Stimulated activated CD4-positive, alpha-beta T cell treated with anti-CD3 and anti-CD28 coated beads, Interleukin-4, amount 100 ng/mL, for 48 hours (primary cell): ENCODE results near the gene GNG7.
"Not testable (repeated sequence)": the region's sequence is repeated elsewhere in the genome, so short reads cannot be mapped to it uniquely, and the experiment has no call there.

Source experiments
- DNase-seq, 2 donors: peaks; one replicate each; pipeline ENCODE4 v3.0.0-alpha.2; 2020; ENCODE audit warnings: low read depth in 2 of 2

Gene GNG7

GRCh38 chr19:2622371-2622961 lies 80.0 kb downstream of the GNG7 start:
- not testable (repeated sequence) for DNase-seq

GRCh38 chr19:2619076-2619475 lies 83.4 kb downstream of the GNG7 start:
- DNase-seq: no peak

DNA sequence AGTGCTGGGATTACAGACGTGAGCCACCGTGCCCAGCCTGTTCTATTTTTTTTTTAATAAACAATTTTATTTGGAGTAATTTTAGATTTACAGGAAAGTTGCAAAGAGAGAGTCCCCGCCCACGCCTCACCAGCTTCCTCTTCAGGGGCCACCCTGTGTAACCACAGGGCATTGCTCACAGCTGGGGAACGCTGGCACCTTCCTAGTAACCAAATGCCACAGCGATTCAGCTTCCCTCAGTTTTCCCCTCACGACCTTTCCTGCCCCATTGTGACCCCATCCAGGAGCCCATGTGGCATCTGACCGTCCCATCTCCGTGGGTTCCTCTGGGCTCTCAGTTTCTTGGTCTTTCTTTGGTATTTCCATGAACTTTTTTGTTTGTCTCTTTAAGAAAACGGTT lies 83.9 kb downstream of the GNG7 start:
- peak; percentile 65 to 72 for DNase-seq

DNA sequence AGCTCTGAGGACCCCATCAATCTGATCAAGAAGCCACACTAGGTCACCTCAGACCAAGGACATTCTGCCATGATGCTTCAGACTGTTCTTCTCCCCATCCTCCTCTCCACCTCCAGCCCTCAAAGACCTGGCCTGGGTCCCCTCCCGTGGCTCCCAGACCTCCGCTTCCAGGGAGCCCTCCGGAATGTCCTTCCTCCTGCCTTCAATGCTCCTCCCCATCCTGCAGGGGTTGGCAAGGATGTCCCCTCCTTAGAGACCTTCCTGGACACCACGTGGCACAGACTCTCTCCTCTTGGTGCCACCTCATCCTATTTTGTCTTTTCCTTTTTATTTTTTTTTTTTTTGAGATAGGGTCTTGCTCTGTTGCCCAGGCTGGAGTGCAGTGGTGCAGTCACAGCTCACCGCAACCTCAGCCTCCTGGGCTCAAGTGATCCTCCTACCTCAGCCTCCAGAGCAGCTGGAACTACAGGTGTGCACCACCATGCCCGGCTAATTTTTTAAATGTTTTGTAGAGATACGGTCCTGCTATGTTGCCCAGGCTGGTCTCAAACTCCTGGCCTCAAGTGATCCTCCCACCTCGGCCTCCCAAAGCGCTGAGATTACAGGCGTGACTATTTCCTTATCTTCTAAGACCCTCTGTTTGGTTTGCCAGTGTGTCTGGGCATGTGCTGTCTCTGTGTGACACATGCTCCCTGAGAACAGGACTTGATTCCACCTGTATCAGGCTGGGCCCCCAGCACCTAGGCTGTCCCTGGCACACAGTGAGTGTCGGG lies 84.9 kb downstream of the GNG7 start:
- no peak for DNase-seq

DNA sequence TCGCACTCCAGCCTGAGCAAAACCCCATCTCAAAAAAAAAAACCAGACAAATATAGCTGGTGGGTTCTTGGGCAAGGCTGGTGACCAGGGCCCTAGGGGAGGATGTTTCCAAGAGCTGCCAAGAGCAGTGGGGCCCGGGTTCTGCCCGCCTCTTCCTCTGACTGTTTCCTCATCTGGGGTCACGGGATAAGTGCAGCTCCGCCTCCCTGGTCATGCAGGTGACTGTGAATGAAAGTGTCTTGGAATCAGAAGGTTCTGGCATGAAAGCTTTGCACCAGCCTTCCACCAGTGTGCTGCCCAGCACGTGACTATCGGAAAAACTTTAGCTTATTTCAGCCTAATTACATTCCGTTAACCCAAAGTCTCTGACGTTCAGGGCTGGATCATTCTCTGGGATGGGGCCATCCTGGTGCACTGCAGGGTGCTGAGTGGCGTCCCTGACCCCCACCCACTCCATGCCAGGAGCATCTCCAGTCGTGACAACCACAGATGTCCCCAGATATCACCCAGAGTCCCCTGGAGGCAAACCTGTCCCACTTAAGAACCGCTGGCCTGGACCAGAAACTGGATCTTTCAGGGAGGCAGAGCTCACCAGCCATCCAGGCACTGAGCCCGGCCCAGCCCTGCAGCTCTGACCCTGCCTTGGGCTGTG lies 85.6 kb downstream of the GNG7 start:
- DNase-seq: no peak

DNA sequence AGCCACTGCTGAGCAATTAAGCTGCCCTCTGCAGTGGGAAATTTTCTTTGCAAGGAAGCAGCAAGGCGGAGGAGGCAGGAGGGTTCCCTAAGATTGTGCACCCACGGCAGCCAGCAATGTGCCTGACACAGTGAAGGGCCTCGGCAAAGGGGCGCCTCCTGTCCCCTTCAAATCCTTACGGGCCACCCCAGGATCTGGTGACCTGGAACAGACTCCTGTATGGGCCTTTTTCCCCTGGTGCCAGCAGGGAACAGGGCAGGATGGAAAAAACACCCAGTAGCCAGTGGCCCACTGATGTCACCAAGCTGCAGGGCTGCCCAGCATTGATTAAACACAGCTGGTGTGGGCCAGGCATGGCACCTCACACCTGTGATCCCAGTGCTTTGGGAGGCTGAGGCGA lies 86.7 kb downstream of the GNG7 start:
- no peak for DNase-seq

GRCh38 chr19:2613507-2614295 lies 88.8 kb downstream of the GNG7 start:
- DNase-seq: peak in 1 of 2 donors; percentile 52

- no peak for DNase-seq
Measured at GRCh38 chr19:2612619-2613249, 89.8 kb downstream of the GNG7 start.

DNA sequence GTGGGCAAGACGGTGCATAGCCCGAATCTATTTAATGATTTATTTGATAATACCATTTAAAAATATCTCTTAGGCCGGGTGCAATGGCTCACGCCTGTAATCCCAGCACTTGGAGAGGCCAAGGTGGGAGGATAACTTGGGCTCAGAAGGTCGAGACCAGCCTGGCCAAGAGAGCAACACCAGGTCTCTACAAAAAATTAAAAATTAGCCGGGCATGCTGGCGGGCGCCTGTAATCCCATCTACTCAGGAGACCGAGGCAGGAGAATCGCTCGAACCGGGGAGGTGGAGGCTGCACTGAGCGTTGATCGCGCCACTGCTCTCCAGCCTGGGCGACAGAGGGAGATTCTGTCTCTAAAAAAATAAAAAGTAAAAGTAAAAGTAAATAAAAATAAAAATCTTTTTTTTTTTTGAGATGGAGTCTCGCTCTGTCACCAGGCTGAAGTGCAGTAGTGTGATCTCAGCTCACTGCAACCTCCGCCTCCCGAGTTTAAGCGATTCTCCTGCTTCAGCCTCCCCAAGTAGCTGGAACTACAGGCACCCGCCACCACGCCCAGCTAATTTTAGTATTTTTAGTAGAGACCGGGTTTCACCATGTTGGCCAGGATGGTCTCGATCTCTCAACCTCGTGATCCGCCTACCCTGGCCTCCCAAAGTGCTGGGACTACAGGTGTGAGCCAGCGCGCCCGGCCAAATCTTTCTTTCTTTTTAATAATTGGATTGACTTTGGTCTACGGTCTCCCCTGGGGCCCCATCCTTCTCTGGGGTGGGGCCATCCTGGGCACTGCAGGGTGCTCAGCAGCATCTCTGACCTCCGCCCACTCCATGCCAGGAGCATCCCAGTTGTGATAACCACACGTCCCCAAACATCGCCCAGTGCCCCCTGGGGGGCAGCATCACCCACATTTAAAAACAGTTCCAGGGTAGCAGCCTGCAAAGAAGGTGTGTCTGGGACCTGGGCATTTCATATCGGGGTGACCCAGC lies 90.7 kb downstream of the GNG7 start:
- no peak for DNase-seq

DNA sequence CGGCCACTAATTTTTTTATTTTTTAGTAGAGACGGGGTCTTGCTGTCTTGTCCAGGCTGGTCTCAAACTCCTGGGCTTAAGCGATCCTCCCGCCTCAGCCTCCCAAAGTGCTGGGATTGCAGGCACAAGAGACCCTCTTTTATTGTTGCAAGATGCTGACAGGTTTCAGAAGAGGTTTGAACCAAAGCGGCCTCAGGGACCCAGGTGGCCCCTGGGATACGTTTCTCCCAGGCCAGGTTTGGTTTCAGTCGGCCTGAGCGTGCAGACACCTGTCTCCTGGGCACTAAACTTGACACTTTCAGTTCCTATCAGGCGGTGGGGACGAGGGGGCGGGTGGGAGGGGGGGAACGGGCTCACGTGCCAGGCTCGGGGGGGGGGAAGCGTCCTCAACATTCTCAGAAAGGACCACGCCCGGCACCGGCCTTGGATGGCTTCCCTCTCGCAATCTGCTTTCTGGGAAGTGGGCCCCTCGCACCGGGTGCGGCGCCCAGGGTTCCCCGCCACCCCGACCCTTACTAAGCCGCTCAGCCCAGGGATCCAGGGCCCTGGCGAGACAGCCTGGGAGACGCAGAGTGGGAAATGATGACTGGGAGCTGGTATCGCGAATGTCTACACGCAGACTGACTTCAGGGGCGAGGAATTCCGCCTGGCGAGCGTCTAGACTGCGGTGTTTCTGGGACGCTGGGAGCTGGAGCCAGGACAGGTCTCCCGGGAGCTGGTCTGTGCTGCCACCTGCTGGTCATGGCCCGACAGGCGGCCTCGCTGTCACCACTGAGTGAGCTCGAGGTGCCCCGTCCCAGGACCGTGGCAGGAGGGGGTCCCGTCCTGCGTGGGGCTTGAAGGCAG lies 91.6 kb downstream of the GNG7 start:
- peak; percentile 86 to 93 for DNase-seq

GRCh38 chr19:2609389-2610116 lies 92.9 kb downstream of the GNG7 start:
- DNase-seq: no peak

DNA sequence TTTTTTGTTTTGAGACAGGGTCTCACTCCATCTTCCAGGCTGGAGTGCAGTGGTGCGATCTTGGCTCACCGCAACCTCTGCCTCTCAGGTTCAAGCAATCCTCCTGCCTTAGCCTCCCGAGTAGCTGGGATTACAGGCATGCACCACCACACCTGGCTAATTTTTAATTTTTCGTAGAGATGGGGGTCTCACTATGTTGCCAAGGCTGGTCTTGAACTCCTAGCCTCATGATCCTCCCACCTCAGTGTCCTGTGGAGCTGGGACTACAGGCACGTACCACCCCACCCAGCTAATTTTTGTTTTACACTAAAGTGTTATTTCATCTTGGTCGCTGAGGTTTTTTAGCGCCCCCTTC lies 93.5 kb downstream of the GNG7 start:
- not testable (repeated sequence) for DNase-seq

DNA sequence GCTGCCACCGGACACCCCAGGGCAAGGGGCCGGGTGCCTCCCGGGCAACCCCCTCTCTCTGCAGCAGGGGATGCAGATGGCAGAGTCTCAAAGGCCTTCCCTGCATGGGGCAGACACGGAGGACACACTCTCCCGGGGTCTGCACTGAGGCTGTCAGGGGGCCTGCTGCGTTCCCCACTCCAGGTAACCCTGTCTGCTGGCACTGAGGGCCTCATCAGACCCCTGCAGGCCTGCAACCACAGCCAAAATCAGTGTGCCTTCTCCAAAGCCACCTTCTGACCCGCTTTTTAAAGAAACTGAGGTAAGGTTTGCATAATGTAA lies 93.9 kb downstream of the GNG7 start:
- no peak for DNase-seq

DNA sequence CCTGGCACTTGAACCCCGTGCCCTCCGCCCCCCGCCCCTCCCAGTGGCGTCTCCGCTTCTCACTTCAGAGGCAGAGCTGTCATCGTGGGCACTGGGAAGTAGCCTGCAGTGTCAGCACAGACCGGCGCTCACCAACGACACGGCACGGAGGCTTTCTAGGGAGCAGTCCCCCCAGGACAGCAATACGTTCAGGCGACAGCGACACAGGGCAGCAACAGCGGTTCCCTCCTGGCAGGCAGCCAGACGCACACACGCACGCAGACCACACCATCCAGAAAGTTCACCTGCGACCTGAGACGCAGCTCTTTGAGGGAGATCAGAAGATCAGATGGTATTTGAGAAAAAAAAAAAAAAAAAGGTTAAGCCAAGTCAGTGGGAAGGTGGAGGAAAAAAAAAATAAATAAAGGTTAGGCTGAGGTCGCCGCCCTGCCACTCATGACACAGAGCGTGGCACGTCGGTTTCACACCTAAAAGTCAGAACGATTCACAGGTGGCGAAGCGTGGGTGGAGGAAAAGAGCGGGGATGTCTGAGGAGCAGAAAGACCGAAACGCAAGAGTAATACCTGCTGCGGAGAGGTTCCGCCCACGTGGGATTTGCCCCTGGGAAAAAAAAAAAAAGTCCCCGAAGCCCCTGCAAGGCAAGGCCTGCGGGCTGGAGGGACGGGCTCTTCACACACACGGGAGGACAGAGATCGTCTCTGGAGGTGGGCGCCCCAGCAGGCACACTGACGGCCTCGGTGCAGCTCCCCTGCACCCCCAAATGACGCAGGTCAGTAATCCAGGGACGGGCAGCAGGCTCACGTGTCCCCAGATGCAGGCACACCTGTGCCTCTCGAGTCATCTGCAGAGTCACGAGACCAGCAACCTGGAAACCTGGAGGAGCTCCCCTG lies 94.5 kb downstream of the GNG7 start:
- peak; percentile 82 to 88 for DNase-seq

DNA sequence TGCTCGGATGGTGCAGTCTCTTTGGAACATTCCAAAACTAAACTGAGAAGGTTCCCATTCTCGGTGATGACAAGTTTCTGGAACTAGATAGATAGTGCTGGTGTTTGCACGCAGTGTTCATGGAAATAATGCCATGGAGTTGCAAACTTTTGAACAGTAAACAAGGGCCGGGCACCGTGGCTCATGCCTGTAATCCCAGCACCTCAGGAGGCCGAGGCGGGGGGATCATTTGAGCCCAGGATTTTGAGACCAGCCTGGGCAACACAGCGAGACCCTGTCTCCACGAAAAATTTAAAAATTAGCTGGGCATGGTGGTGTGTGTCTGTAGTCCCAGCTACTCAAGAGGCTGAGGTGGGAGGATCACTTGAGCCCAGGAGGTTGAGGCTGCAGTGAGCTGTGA lies 95.7 kb downstream of the GNG7 start:
- DNase-seq: not testable (repeated sequence)

GRCh38 chr19:2605889-2606288 lies 96.6 kb downstream of the GNG7 start:
- DNase-seq: not testable (repeated sequence)

DNA sequence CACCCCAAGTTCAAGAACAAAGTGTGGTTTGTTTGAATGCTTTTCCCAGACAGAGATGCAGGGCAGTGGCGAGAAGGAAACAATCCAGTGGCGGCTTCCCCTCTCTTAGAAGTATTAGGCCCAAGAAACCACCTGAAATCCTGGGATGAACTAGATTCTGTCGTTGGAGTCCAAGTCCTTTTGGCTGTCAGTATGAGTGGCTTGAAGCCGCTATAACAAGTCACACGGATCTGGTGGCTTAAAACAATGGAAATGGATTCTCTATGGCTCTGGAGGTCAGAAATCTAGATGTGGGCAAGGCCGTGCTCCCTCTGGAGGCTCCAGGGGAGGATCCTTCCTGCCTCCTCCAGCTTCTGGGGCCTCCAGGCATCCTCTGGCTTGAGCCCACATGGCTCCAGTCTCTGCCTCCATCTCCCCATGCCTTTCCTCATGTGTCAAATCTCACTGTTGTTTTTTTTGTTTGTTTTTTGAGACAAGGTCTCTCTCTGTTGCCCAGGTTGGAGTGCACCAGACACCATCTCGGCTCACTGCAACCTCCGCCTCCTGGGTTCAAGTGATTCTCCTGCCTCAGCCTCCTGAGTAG lies 97.7 kb downstream of the GNG7 start:
- DNase-seq: no peak

GRCh38 chr19:2603334-2603733 lies 99.2 kb downstream of the GNG7 start:
- DNase-seq: no peak
